ENCODE data around the gene RFTN1.

Gene RFTN1

GRCh38 chr3:16349986-16350596, 163.4 kb downstream of the RFTN1 start:
- no peak for TF ChIP-seq CTCF (IDR thresholded peaks at IDR 0.05; ENCODE audit: low read depth, low read length)
- no peak overlapping the region for H3K4me3 ChIP-seq (ENCODE audit: low read depth, low read length)

- TF ChIP-seq CTCF (IDR thresholded peaks at IDR 0.05; ENCODE audit: low read depth, low read length): no peak
- no peak overlapping the region for H3K4me3 ChIP-seq (ENCODE audit: low read depth, low read length)
Observed at GRCh38 chr3:16347548-16347947, 166.0 kb downstream of the RFTN1 start.

GRCh38 chr3:16346413-16347081, 167.0 kb downstream of the RFTN1 start:
- no peak overlapping the region for H3K4me3 ChIP-seq (ENCODE audit: low read depth, low read length)
- TF ChIP-seq CTCF (IDR thresholded peaks at IDR 0.05; ENCODE audit: low read depth, low read length): no peak

- TF ChIP-seq CTCF (IDR thresholded peaks at IDR 0.05; ENCODE audit: low read depth, low read length): no peak
- H3K4me3 ChIP-seq (ENCODE audit: low read depth, low read length): no peak overlapping the region
Observed at GRCh38 chr3:16343101-16343500, 170.4 kb downstream of the RFTN1 start.

- no peak overlapping the region for H3K4me3 ChIP-seq (ENCODE audit: low read depth, low read length)
- no peak for TF ChIP-seq CTCF (IDR thresholded peaks at IDR 0.05; ENCODE audit: low read depth, low read length)
Observed at GRCh38 chr3:16338999-16339398, 174.5 kb downstream of the RFTN1 start.

- no peak for TF ChIP-seq CTCF (IDR thresholded peaks at IDR 0.05; ENCODE audit: low read depth, low read length)
Observed at GRCh38 chr3:16337856-16338540, 175.5 kb downstream of the RFTN1 start.

GRCh38 chr3:16336825-16337224, 176.7 kb downstream of the RFTN1 start:
- no peak overlapping the region for H3K4me3 ChIP-seq (ENCODE audit: low read depth, low read length)
- TF ChIP-seq CTCF (IDR thresholded peaks at IDR 0.05; ENCODE audit: low read depth, low read length): no peak

More at GRCh38 chr3:16337856-16338540, 175.5 kb downstream of the RFTN1 start:
- H3K4me3 ChIP-seq (ENCODE audit: low read depth, low read length): no peak overlapping the region

All from WI38 (cell line).